NCI-H2081 (cell line): Measurements from ENCODE around the gene ASB1.
A peak's percentile ranks its signal among the peaks of the same experiment; 100 is the strongest.

Experiments
- DNase-seq, 2 experiments: peaks; one replicate each; lab custom pipeline; 2025; lab: John Stamatoyannopoulos, UW

The ASB1 gene

GRCh38 chr2:238445409-238446190 lies 18.9 kb downstream of the ASB1 start:
- DNase-seq, result no peak

GRCh38 chr2:238446371-238446770 lies 19.6 kb downstream of the ASB1 start:
- DNase-seq, result no peak

GRCh38 chr2:238448031-238448955 lies 21.6 kb downstream of the ASB1 start:
- DNase-seq, result no peak

GRCh38 chr2:238449241-238449640 lies 22.5 kb downstream of the ASB1 start:
- DNase-seq, result no peak

- no peak for DNase-seq
These were observed 23.2 kb downstream of the ASB1 start for GRCh38 chr2:238449909-238450417.

GRCh38 chr2:238450440-238450861 lies 23.7 kb downstream of the ASB1 start:
- no peak for DNase-seq

- no peak for DNase-seq
These were observed 27.1 kb downstream of the ASB1 start for GRCh38 chr2:238453842-238454241.

GRCh38 chr2:238456449-238456848 lies 29.7 kb downstream of the ASB1 start:
- no peak for DNase-seq

- DNase-seq, result no peak
These were observed 30.5 kb downstream of the ASB1 start for GRCh38 chr2:238456970-238457926.

GRCh38 chr2:238457927-238458324 lies 31.2 kb downstream of the ASB1 start:
- no peak for DNase-seq

GRCh38 chr2:238458651-238459050 lies 31.9 kb downstream of the ASB1 start:
- no peak for DNase-seq

- DNase-seq, result no peak
These were observed 32.4 kb downstream of the ASB1 start for GRCh38 chr2:238459081-238459629.

- DNase-seq, result no peak
These were observed 34.3 kb downstream of the ASB1 start for GRCh38 chr2:238461051-238461450.

GRCh38 chr2:238461491-238461890 lies 34.8 kb downstream of the ASB1 start:
- DNase-seq, result no peak

- DNase-seq, result no peak
These were observed 35.2 kb downstream of the ASB1 start for GRCh38 chr2:238461916-238462315.

GRCh38 chr2:238462782-238463396 lies 36.2 kb downstream of the ASB1 start:
- DNase-seq, result peak; percentile 20 to 54

GRCh38 chr2:238464389-238464788 lies 37.7 kb downstream of the ASB1 start:
- DNase-seq, result no peak

GRCh38 chr2:238465487-238466242 lies 38.9 kb downstream of the ASB1 start:
- DNase-seq, result no peak

GRCh38 chr2:238466243-238466756 lies 39.6 kb downstream of the ASB1 start:
- DNase-seq, result no peak

GRCh38 chr2:238467062-238467461 lies 40.3 kb downstream of the ASB1 start:
- no peak for DNase-seq
